Tibial nerve (tissue), 3 donors: Measurements from ENCODE around the gene LGI2.

Source experiments
- CTCF ChIP-seq, 5 experiments: fragments of 200-600 bp in 3 of 5; fragments of 450-650 bp in 2 of 5; sonication (generic) in 3 of 5; IDR thresholded peaks; one replicate each; pipeline ENCODE4 v1.5.1; 2016 to 2019; ENCODE audit warnings: antibody characterized with exemption in 5 of 5, mild to moderate bottlenecking in 3 of 5, moderate library complexity in 2 of 5
- POLR2A ChIP-seq, 2 donors: fragments of 450-650 bp; IDR thresholded peaks; one replicate each; pipeline ENCODE4 v1.6.1; 2017; ENCODE audit warnings: antibody characterized with exemption in 2 of 2, mild to moderate bottlenecking in 2 of 2, moderate library complexity in 2 of 2

- TF ChIP-seq CTCF (IDR thresholded peaks at IDR 0.05) (no peak), POLR2A (IDR thresholded peaks at IDR 0.05) (no peak)
These were observed 29.2 kb downstream of the LGI2 start for GRCh38 chr4:25001509-25001908.
